Left lung (tissue), 10 donors: ENCODE measurements around the gene YIF1A. TPM values are rescaled to one million over a fixed set of nuclear protein-coding genes. Genes with fewer than 3 reads are reported as not detected.

ENCODE experiments used
- ATAC-seq: fragments of 200-7000 bp; cut with Tn5 transposase; one replicate; pipeline ENCODE4 v1.9.1; 2020; ENCODE audit warnings: moderate library complexity
- DNase-seq, 4 donors: peaks; one replicate each; pipeline ENCODE4 v3.0.0-alpha.2; 2013 to 2020
- H3K27ac ChIP-seq, 2 donors: fragments of 200-600 bp; sonication (generic) in 1 of 2; one replicate each; pipeline versions ENCODE4 v1.5.0 to v1.8.0; 2020 to 2021
- H3K27me3 ChIP-seq, 2 donors: fragments of 200-600 bp; sonication (generic) in 1 of 2; one replicate each; pipeline versions ENCODE4 v1.5.0 to v1.8.0; 2020 to 2021
- H3K36me3 ChIP-seq, 2 donors: fragments of 200-600 bp; sonication (generic) in 1 of 2; one replicate each; pipeline versions ENCODE4 v1.5.0 to v1.8.0; 2020 to 2021
- H3K4me1 ChIP-seq, 2 donors: fragments of 200-600 bp; one replicate each; pipeline ENCODE4 v1.8.0; 2021
- H3K4me3 ChIP-seq, 2 donors: fragments of 200-600 bp; sonication (generic) in 1 of 2; one replicate each; pipeline versions ENCODE4 v1.5.0 to v1.8.0; 2020 to 2021; ENCODE audit warnings: mild to moderate bottlenecking in 1 of 2
- H3K9me3 ChIP-seq, 2 donors: fragments of 200-600 bp; sonication (generic) in 1 of 2; one replicate each; pipeline versions ENCODE4 v1.5.0 to v1.8.0; 2020 to 2021
- intact Hi-C, 2 donors: fragments of 100-400 bp; cut with DNase I; formaldehyde crosslinking; loops; one replicate each; pipeline versions ENCODE4 v1.11.2 to v1.14.2; 2022
- polyA plus RNA-seq, 6 donors: library from polyadenylated mRNA; unstranded; fragments of 120-200 nt; gene quantifications; one replicate each; pipeline ENCODE4 v1.2.1, GENCODE V29; 2013; ENCODE audit not compliant: insufficient read length in 6 of 6
- total RNA-seq, 2 donors: library from RNA; stranded (reverse); fragmentation: NEBNext Ultra II Directional; extraction: Animal tissue kit (Norgen Biotek cat#: 25700); gene quantifications; one replicate each; pipeline ENCODE4 v1.2.1, GENCODE V29; 2021
- TF ChIP-seq, protein P1 (sequence below), 2 donors: fragments of 200-600 bp; sonication (generic) in 1 of 2; IDR thresholded peaks; one replicate each; pipeline versions ENCODE4 v1.5.0 to v1.8.0; 2021; ENCODE audit warnings: antibody characterized with exemption in 2 of 2
- donor health status: DM: no; HTN: yes; CAD: no.
- donor health status: DM: no; HTN: no; CAD: no.

Gene YIF1A
- total and polyA plus RNA-seq, 8 donors = 32.9 to 118 (median 45.9) TPM

DNA sequence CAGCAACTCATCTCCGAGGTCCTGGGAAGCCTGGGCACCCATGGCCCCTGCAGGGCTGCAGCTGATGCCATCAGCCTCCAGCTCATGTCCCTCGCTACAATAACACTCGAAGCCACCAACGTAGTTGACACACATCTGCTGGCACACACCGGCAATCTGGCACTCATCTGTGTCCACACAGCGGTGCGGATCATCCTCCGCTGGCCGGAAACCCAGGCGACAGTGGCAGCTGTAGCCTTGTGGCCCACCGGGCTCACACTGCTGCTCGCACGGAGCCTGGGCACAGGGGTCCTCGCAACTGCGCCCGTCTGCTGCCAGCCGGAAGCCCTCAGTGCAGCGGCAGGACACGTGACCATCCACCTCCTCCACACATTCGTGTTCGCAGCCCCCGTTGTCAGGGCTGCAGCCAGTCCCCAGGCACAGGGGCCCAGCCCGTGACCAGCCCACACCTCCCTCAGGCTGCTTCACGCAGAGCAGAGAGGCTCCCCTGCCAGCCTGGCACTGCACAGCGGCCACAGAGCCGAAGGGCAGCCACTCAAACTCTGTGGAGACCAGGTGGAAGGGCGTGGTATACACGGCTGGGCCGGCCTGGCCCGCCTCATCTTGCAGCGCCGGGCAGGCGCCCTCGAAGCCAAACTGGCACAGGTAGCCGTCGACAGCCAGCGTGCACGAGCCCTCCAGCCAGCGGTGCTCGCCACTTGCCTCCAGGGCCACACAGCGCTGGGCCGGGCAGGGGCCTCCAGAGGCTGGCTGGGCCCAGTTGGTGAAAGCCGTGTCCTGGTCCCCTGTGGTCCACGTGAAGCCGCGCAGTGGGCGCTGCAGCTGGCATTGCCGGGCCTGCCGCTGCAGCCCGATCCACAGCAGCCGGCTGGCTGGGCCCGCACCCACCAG is 27.2 kb upstream of the YIF1A start:
- peaks cover 0 to 21% of the 10 kb centered on the region in 2 donors for H3K27me3 ChIP-seq
- TF ChIP-seq, protein P1, sequence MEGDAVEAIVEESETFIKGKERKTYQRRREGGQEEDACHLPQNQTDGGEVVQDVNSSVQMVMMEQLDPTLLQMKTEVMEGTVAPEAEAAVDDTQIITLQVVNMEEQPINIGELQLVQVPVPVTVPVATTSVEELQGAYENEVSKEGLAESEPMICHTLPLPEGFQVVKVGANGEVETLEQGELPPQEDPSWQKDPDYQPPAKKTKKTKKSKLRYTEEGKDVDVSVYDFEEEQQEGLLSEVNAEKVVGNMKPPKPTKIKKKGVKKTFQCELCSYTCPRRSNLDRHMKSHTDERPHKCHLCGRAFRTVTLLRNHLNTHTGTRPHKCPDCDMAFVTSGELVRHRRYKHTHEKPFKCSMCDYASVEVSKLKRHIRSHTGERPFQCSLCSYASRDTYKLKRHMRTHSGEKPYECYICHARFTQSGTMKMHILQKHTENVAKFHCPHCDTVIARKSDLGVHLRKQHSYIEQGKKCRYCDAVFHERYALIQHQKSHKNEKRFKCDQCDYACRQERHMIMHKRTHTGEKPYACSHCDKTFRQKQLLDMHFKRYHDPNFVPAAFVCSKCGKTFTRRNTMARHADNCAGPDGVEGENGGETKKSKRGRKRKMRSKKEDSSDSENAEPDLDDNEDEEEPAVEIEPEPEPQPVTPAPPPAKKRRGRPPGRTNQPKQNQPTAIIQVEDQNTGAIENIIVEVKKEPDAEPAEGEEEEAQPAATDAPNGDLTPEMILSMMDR (IDR thresholded peaks at IDR 0.05) = no peak
- ATAC-seq (no peak), DNase-seq (peak in 1 of 4 donors; percentile 78)
- intact Hi-C loops = loop anchor here in 1 of 2 donors (10.0 kb wide), 1 partner anchor 69 kb away; no protein-coding TSS in a partner anchor
- peak overlapping the region; percentile 41 to 44 for H3K27ac ChIP-seq
- H3K4me3 ChIP-seq = peak overlapping the region; percentile 44 to 62
- no peaks in the 10 kb centered on the region for H3K36me3 ChIP-seq
- peaks cover 14 to 53% of the 10 kb centered on the region in 2 donors for H3K4me1 ChIP-seq
- no peaks in the 10 kb centered on the region for H3K9me3 ChIP-seq

DNA sequence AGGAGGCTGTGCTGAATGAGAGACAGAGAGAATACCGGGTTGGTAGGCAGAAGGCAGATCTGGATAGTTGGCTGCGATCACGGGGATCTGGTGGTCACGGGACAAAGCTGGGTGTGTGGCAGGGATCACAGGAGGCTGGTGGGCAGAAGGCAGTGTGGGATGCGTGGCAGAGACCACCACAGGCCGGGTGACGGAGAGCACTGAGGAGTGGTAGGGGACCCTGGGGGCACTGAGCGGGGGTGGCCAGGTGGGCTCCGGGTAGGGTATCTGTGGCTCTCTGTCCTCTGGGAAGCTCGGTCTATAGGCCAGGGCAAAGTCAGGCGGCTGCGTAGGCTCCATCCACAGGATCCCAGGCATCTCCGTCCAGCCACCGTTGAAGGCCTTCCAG is 26.5 kb upstream of the YIF1A start:
- H3K4me1 ChIP-seq = peaks cover 14 to 53% of the 10 kb centered on the region in 2 donors
- peak overlapping the region; percentile 44 to 62 for H3K4me3 ChIP-seq
- peaks cover 0 to 21% of the 10 kb centered on the region in 2 donors for H3K27me3 ChIP-seq
- ATAC-seq (no peak), DNase-seq (peak in 1 of 4 donors; percentile 42)
- H3K27ac ChIP-seq = peak overlapping the region in 1 of 2 donors; percentile 44
- no peaks in the 10 kb centered on the region for H3K36me3 ChIP-seq
- TF ChIP-seq, protein P1 (IDR thresholded peaks at IDR 0.05) = no peak
- intact Hi-C loops = loop anchor here in 1 of 2 donors (10.0 kb wide), 1 partner anchor 69 kb away; no protein-coding TSS in a partner anchor
- H3K9me3 ChIP-seq = no peaks in the 10 kb centered on the region

DNA sequence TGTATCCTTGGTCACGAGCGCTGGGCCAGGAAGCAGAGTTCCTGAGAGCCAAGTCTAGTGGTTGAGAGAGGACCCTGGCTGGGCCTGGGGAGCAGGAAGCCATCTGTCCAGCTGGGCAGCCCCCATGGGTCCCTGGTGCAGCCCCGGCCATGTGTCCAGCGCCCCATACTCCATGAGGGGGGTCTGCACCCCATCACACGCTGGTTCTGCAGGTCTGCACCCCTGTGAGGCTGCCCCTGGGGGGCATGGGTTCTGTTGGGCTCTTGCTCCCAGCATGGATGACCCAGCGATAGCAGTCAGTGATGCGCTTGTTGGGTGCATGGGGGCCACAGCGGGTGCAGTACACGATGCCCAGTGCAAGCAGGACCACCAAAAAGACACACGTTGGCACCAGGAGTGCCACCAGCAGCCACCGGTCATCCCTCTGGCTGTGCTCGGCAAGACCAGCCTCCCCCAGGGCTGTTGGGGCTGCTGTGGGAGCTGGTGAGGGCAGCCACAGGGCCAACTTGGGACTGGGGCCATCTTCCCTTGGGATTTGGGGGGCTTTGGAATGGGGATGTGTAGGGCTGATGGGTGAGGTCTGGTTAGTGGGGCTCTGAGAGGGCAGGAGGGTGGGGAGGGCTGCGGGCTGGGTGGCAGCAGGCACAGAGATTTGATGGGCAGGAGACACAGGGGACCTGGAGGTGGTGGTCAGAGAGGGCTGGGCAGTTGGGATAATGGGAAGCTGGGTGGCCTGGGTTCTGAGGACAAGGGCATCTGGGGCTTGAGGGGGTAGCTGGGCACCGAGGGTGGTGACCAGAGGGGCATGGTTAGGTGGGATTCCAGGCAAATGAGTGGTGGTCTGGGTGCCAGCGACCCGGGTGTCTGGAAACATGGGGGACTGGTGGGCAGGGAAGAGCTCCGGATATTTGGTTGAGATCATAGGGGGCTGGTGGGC is 25.9 kb upstream of the YIF1A start:
- ATAC-seq (no peak), DNase-seq (peak in 1 of 4 donors; percentile 63)
- Histone ChIP-seq H3K4me1 (peaks cover 14 to 53% of the 10 kb centered on the region in 2 donors), H3K27me3 (peaks cover 0 to 21% of the 10 kb centered on the region in 2 donors), H3K36me3 (no peaks in the 10 kb centered on the region), H3K27ac (peak overlapping the region in 1 of 2 donors; percentile 86), H3K4me3 (peak overlapping the region; percentile 44 to 62), H3K9me3 (no peaks in the 10 kb centered on the region)
- intact Hi-C loops = loop anchor here in 1 of 2 donors (10.0 kb wide), 1 partner anchor 70 kb away; no protein-coding TSS in a partner anchor
- TF ChIP-seq, protein P1 (IDR thresholded peaks at IDR 0.05) = no peak

DNA sequence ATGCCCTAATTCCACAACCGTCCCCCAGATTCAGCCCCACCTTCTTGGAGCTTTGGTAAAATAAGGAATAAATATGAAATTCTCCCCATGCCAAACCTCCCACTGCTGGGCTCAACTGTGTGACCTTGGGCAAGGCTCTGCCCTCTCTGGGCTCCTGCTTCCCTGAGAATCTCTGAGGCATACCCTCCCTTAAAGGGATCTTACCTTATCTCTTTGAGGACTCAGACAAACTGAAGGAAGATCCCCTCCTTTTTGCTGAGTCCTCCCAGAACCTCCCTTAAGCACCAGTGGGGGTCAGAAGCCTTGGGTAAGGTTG is 25.2 kb upstream of the YIF1A start:
- H3K9me3 ChIP-seq = no peaks in the 10 kb centered on the region
- intact Hi-C loops = loop anchor here in 1 of 2 donors (10.0 kb wide), 1 partner anchor 71 kb away; no protein-coding TSS in a partner anchor
- peaks cover 14 to 52% of the 10 kb centered on the region in 2 donors for H3K4me1 ChIP-seq
- DNase-seq (no peak), ATAC-seq (no peak)
- H3K27ac ChIP-seq = peak overlapping the region in 1 of 2 donors; percentile 86
- peak overlapping the region; percentile 44 to 62 for H3K4me3 ChIP-seq
- peaks cover 0 to 21% of the 10 kb centered on the region in 2 donors for H3K27me3 ChIP-seq
- TF ChIP-seq, protein P1 (IDR thresholded peaks at IDR 0.05) = no peak
- H3K36me3 ChIP-seq = no peaks in the 10 kb centered on the region
